Uterus (tissue), 2 donors: ENCODE results near the gene AKIRIN2.

Source experiments
- POLR2A ChIP-seq, 2 donors: fragments of 450-650 bp; IDR thresholded peaks; one replicate each; pipeline ENCODE4 v1.6.1; 2016; ENCODE audit warnings: antibody characterized with exemption in 2 of 2, mild to moderate bottlenecking in 1 of 2, moderate library complexity in 1 of 2
- TF ChIP-seq, protein P1 (sequence below), 4 experiments: fragments of 200-600 bp in 2 of 4; fragments of 450-650 bp in 2 of 4; sonication (generic) in 2 of 4; IDR thresholded peaks; one replicate each; pipeline ENCODE4 v1.5.1; 2016 to 2019; ENCODE audit warnings: antibody characterized with exemption in 4 of 4, mild to moderate bottlenecking in 2 of 4, moderate library complexity in 1 of 4

- TF ChIP-seq, protein P1, sequence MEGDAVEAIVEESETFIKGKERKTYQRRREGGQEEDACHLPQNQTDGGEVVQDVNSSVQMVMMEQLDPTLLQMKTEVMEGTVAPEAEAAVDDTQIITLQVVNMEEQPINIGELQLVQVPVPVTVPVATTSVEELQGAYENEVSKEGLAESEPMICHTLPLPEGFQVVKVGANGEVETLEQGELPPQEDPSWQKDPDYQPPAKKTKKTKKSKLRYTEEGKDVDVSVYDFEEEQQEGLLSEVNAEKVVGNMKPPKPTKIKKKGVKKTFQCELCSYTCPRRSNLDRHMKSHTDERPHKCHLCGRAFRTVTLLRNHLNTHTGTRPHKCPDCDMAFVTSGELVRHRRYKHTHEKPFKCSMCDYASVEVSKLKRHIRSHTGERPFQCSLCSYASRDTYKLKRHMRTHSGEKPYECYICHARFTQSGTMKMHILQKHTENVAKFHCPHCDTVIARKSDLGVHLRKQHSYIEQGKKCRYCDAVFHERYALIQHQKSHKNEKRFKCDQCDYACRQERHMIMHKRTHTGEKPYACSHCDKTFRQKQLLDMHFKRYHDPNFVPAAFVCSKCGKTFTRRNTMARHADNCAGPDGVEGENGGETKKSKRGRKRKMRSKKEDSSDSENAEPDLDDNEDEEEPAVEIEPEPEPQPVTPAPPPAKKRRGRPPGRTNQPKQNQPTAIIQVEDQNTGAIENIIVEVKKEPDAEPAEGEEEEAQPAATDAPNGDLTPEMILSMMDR (IDR thresholded peaks at IDR 0.05) = no peak
- no peak for TF ChIP-seq POLR2A (IDR thresholded peaks at IDR 0.05)
Observed at GRCh38 chr6:87661016-87661415, 41.0 kb downstream of the AKIRIN2 start.
